PFSK-1 (cell line): ENCODE results near the gene SRP9.

Experiments
- FOXP2 ChIP-seq: optimal IDR thresholded peaks from 2 replicates; pipeline ENCODE3; 2011; ENCODE audit warnings: borderline replicate concordance, control low read depth, inconsistent platforms; ENCODE audit not compliant: insufficient read depth; ENCODE audit errors: extremely low read length, extremely low read depth
- POLR2AphosphoS5 ChIP-seq: IDR thresholded peaks from 2 replicates; pipeline ENCODE4 v1.6.1; 2012; ENCODE audit warnings: low read depth, mild to moderate bottlenecking, control low read depth, low read length, moderate library complexity
- REST ChIP-seq, 2 experiments: IDR thresholded peaks; 2 replicates each; pipeline versions ENCODE4 v1.6.1 to v1.8.0; 2011 to 2012; ENCODE audit warnings: low read depth in 2 of 2, low read length in 2 of 2, control low read depth in 1 of 2, inconsistent platforms in 1 of 2, mild to moderate bottlenecking in 1 of 2, moderate library complexity in 1 of 2; ENCODE audit not compliant: insufficient read depth in 1 of 2
- SIN3A ChIP-seq: IDR thresholded peaks from 2 replicates; pipeline ENCODE4 v1.6.1; 2012; ENCODE audit warnings: mild to moderate bottlenecking, low read length, moderate library complexity, borderline replicate concordance; ENCODE audit not compliant: insufficient read depth
- TAF1 ChIP-seq: IDR thresholded peaks from 2 replicates; pipeline ENCODE4 v1.6.1; 2012; ENCODE audit warnings: low read length, control low read depth, borderline replicate concordance; ENCODE audit not compliant: insufficient read depth

The SRP9 gene

GRCh38 chr1:225767634-225768540 is 9.7 kb upstream of the SRP9 start:
- TF ChIP-seq TAF1 = no peak
- TF ChIP-seq FOXP2 = peak; percentile 73

GRCh38 chr1:225768662-225769426 is 8.8 kb upstream of the SRP9 start:
- TF ChIP-seq FOXP2 (no peak), TAF1 (no peak)

DNA sequence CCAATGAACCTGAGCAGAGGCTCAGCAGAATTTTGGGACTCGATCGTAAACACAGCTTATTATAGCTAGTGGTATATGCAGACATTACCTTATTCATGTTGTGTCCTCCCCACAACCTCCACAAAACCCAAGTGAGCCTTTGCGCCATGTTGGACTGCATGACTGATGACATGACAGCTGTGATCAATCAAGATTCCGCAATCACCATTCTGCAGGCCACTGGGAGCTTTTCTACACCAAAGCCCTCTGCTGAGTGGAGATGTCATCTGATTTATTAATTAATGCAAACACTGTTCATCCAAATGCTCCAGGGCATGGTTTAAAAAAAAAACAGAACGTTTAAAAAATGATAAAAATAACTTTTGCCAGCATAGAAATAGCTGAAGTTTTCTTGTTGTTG is 7.9 kb upstream of the SRP9 start:
- TF ChIP-seq POLR2AphosphoS5 (no peak), FOXP2 (no peak), REST (IDR thresholded peaks at IDR 0.05; ENCODE audit: insufficient read depth in 1 of 2, low read depth in 2 of 2, low read length in 2 of 2) (no peak), TAF1 (no peak), SIN3A (no peak)

- TF ChIP-seq FOXP2 (no peak), SIN3A (no peak), TAF1 (no peak), REST (IDR thresholded peaks at IDR 0.05; ENCODE audit: insufficient read depth in 1 of 2, low read depth in 2 of 2, low read length in 2 of 2) (no peak)
These were observed 6.9 kb upstream of the SRP9 start for GRCh38 chr1:225770561-225771248.

- no peak for TF ChIP-seq SIN3A
These were observed 5.8 kb upstream of the SRP9 start for GRCh38 chr1:225771661-225772322.

- TF ChIP-seq FOXP2 (peak; percentile 75), SIN3A (no peak)
These were observed 5.3 kb upstream of the SRP9 start for GRCh38 chr1:225772323-225772768.

GRCh38 chr1:225772848-225773247 is 4.8 kb upstream of the SRP9 start:
- no peak for TF ChIP-seq FOXP2
